Endodermal cell (in vitro differentiated cells): Measurements from ENCODE around the gene TBX3. TPM values are rescaled to one million over a fixed set of nuclear protein-coding genes. Genes with fewer than 3 reads are reported as not detected.
"Not testable (repeated sequence)": the region's sequence is repeated elsewhere in the genome, so short reads cannot be mapped to it uniquely, and the experiment has no call there.

ENCODE experiments used
- DNase-seq: peaks from one replicate; pipeline ENCODE4 v3.0.0-alpha.2; 2017
- H3K27ac ChIP-seq: 2 replicates; pipeline ENCODE4 v1.5.1; 2013; ENCODE audit warnings: mild to moderate bottlenecking, low read depth, low read length, moderate library complexity
- H3K27me3 ChIP-seq: 2 replicates; pipeline ENCODE4 v1.6.1; 2013; ENCODE audit warnings: mild to moderate bottlenecking, low read length, moderate library complexity; ENCODE audit not compliant: insufficient read depth, control insufficient read depth, poor library complexity, severe bottlenecking
- H3K36me3 ChIP-seq: 2 replicates; pipeline ENCODE4 v1.7.0; 2013; ENCODE audit warnings: mild to moderate bottlenecking, low read length, moderate library complexity; ENCODE audit not compliant: control insufficient read depth, insufficient read depth
- H3K4me1 ChIP-seq: one replicate; pipeline ENCODE4 v1.7.0; 2013; ENCODE audit warnings: low read length; ENCODE audit not compliant: control insufficient read depth, insufficient read depth
- H3K4me3 ChIP-seq: 2 replicates; pipeline ENCODE4 v1.5.1; 2013; ENCODE audit warnings: mild to moderate bottlenecking, low read length, moderate library complexity
- H3K9ac ChIP-seq: 2 replicates; pipeline ENCODE4 v1.6.1; 2013; ENCODE audit warnings: mild to moderate bottlenecking, low read length, moderate library complexity; ENCODE audit not compliant: poor library complexity, severe bottlenecking; ENCODE audit errors: extremely low read depth
- H3K9me3 ChIP-seq: 2 replicates; pipeline ENCODE4 v1.6.1; 2013; ENCODE audit warnings: mild to moderate bottlenecking, low read length, moderate library complexity; ENCODE audit not compliant: control insufficient read depth
- H3K27ac Mint-ChIP-seq: 2 replicates; pipeline ENCODE4 v1.8.0; 2020; ENCODE audit warnings: mixed read lengths
- H3K27me3 Mint-ChIP-seq: 2 replicates; pipeline ENCODE4 v1.8.0; 2021; ENCODE audit warnings: mild to moderate bottlenecking, mixed read lengths; ENCODE audit not compliant: insufficient read depth
- H3K36me3 Mint-ChIP-seq: 2 replicates; pipeline ENCODE4 v1.8.0; 2020; ENCODE audit warnings: low read depth, mixed read lengths
- H3K4me1 Mint-ChIP-seq: 2 replicates; pipeline ENCODE4 v1.8.0; 2020; ENCODE audit warnings: mixed read lengths
- H3K4me3 Mint-ChIP-seq: 2 replicates; pipeline ENCODE4 v1.8.0; 2020; ENCODE audit warnings: mild to moderate bottlenecking, moderate library complexity, mixed read lengths
- H3K9me3 Mint-ChIP-seq: 2 replicates; pipeline ENCODE4 v1.8.0; 2020; ENCODE audit warnings: mild to moderate bottlenecking, mixed read lengths
- WGBS, 2 experiments: methylation state at CpG; one replicate each; pipeline versions ENCODE4 v1.1.5 to v1.1.7; 2013; ENCODE audit warnings: missing lambda C conversion rate in 2 of 2, mixed read lengths in 1 of 2; ENCODE audit not compliant: insufficient coverage in 1 of 2, insufficient read length in 1 of 2; 5-methylcytosine and 5-hydroxymethylcytosine counted together
- total RNA-seq, 2 donors: library from RNA; stranded (reverse); fragmentation: NEBNext Ultra II Directional in 1 of 2; extraction: Animal tissue kit (Norgen Biotek cat#: 25700) in 1 of 2; gene quantifications; 2 replicates in 1 of 2; 3 replicates in 1 of 2; pipeline ENCODE4 v1.2.1, GENCODE V29; 2021
- TF ChIP-seq, protein P1 (sequence below): fragments of 200-600 bp; sonication (generic); conservative IDR thresholded peaks from 2 replicates; pipeline ENCODE4 v1.5.0; 2021; ENCODE audit warnings: antibody characterized with exemption, mild to moderate bottlenecking

Gene TBX3
- total RNA-seq, 2 donors from 2014 or later = 80.8 to 88.1 TPM

DNA sequence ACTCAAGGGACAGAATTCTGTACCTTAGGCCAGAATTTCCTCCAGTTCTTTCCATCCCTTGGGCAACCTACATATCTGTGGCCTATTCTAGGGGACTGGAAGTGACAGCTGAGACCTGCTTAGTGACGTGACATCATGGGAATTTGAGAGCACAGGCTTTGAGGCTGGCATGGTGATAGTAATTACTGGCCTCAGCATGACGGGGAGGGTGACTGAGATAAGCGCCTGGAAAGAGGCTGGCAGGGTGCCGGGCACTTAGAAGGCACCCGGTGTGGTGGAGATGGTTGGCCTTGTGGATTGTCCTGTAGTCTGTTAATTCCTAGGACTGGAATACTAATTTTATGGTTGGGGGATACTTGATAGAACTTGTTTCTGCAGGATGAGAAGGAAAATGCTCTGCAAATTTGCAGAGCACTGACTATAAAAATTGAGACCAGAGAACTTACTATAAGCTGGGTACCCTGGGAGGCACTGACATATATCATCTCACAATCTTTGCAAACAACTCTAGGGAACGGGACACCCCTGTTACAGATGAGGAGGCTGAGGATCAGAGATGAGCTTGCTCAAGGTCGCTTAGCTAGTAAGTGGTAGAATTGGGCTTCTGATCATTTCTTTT is 42.2 kb upstream of the TBX3 start:
- TF ChIP-seq, protein P1, sequence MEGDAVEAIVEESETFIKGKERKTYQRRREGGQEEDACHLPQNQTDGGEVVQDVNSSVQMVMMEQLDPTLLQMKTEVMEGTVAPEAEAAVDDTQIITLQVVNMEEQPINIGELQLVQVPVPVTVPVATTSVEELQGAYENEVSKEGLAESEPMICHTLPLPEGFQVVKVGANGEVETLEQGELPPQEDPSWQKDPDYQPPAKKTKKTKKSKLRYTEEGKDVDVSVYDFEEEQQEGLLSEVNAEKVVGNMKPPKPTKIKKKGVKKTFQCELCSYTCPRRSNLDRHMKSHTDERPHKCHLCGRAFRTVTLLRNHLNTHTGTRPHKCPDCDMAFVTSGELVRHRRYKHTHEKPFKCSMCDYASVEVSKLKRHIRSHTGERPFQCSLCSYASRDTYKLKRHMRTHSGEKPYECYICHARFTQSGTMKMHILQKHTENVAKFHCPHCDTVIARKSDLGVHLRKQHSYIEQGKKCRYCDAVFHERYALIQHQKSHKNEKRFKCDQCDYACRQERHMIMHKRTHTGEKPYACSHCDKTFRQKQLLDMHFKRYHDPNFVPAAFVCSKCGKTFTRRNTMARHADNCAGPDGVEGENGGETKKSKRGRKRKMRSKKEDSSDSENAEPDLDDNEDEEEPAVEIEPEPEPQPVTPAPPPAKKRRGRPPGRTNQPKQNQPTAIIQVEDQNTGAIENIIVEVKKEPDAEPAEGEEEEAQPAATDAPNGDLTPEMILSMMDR = no peak
- no peaks in the 10 kb centered on the region for H3K27me3 Mint-ChIP-seq
- no peak for DNase-seq
- H3K36me3 ChIP-seq = no peaks in the 10 kb centered on the region
- 81 to 84% methylated on average over 3 to 7 of the region's 7 CpGs for WGBS, 2 experiments
- no peak overlapping the region for H3K4me3 ChIP-seq
- H3K4me3 Mint-ChIP-seq = no peak overlapping the region
- no peak overlapping the region for H3K27ac Mint-ChIP-seq
- no peaks in the 10 kb centered on the region for H3K36me3 Mint-ChIP-seq
- H3K4me1 Mint-ChIP-seq = peaks cover 7% of the 10 kb centered on the region
- H3K9ac ChIP-seq = no peak overlapping the region
- no peaks in the 10 kb centered on the region for H3K9me3 ChIP-seq
- no peaks in the 10 kb centered on the region for H3K27me3 ChIP-seq
- H3K4me1 ChIP-seq = no peaks in the 10 kb centered on the region
- no peak overlapping the region for H3K27ac ChIP-seq
- H3K9me3 Mint-ChIP-seq = no peaks in the 10 kb centered on the region

DNA sequence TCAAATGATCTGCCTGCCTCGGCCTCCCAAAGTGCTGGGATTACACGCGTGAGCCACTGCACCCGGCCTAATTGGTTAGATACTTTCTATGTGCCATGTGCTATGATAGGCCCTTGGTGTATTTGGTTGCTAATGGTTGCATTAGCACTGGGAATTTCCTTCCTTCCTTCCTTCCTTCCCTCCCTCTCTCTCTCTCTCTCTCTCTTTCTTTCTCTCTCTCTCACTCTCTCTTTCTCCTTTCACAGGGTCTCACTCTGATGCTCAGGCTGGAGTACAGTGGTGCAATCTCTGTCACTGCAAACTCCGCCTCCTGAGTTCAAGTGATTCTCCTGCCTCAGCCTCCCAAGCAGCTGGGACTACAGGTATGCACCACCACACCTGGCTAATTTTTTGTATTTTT is 38.2 kb upstream of the TBX3 start:
- not testable (repeated sequence) for H3K27me3 Mint-ChIP-seq, DNase-seq, H3K36me3 Mint-ChIP-seq, H3K4me3 Mint-ChIP-seq, H3K4me3 ChIP-seq, H3K27ac Mint-ChIP-seq, H3K4me1 ChIP-seq, H3K27ac ChIP-seq, H3K4me1 Mint-ChIP-seq, H3K9me3 ChIP-seq, H3K9me3 Mint-ChIP-seq, H3K9ac ChIP-seq, H3K36me3 ChIP-seq, H3K27me3 ChIP-seq
- 50 to 97% methylated on average over 1 to 5 of the region's 5 CpGs for whole genome bisulfite sequencing, 2 experiments

- TF ChIP-seq, protein P1 = no peak
- DNase-seq = no peak
- H3K4me1 ChIP-seq = no peaks in the 10 kb centered on the region
- no peak overlapping the region for H3K4me3 ChIP-seq
- Mint-ChIP-seq H3K4me3 (no peak overlapping the region), H3K9me3 (no peaks in the 10 kb centered on the region), H3K4me1 (peaks cover 8% of the 10 kb centered on the region), H3K27me3 (peaks cover 4% of the 10 kb centered on the region), H3K27ac (no peak overlapping the region), H3K36me3 (no peaks in the 10 kb centered on the region)
- H3K36me3 ChIP-seq = no peaks in the 10 kb centered on the region
- no peak overlapping the region for H3K9ac ChIP-seq
- H3K27me3 ChIP-seq = no peaks in the 10 kb centered on the region
- WGBS, 2 experiments = 67 to 81% methylated on average over 3 to 7 of the region's 7 CpGs
- no peak overlapping the region for H3K27ac ChIP-seq
- H3K9me3 ChIP-seq = no peaks in the 10 kb centered on the region
These were observed 37.3 kb upstream of the TBX3 start for GRCh38 chr12:114721266-114721665.
